ENCODE data around the gene SH3BP4. TPM values are rescaled to one million over a fixed set of nuclear protein-coding genes. Genes with fewer than 3 reads are reported as not detected.
"Not testable (repeated sequence)": the region's sequence is repeated elsewhere in the genome, so short reads cannot be mapped to it uniquely, and the experiment has no call there.

The SH3BP4 gene
- total RNA-seq, 1 experiment from 2014 or later, result 98.8 TPM

GRCh38 chr2:235010117-235010714 lies 58.4 kb downstream of the SH3BP4 start:
- no peak for DNase-seq (ENCODE audit: low read depth)

- DNase-seq (ENCODE audit: low read depth), result no peak
These were observed 59.8 kb downstream of the SH3BP4 start for GRCh38 chr2:235011607-235011928.

- DNase-seq (ENCODE audit: low read depth), result no peak
These were observed 60.3 kb downstream of the SH3BP4 start for GRCh38 chr2:235011929-235012631.

- DNase-seq (ENCODE audit: low read depth), result no peak
These were observed 65.6 kb downstream of the SH3BP4 start for GRCh38 chr2:235017441-235017840.

GRCh38 chr2:235018838-235019237 lies 67.0 kb downstream of the SH3BP4 start:
- DNase-seq (ENCODE audit: low read depth), result no peak

- DNase-seq (ENCODE audit: low read depth), result not testable (repeated sequence)
These were observed 68.3 kb downstream of the SH3BP4 start for GRCh38 chr2:235020141-235020540.

GRCh38 chr2:235021752-235022151 lies 69.9 kb downstream of the SH3BP4 start:
- DNase-seq (ENCODE audit: low read depth), result peak; percentile 68

- DNase-seq (ENCODE audit: low read depth), result peak; percentile 93
These were observed 72.5 kb downstream of the SH3BP4 start for GRCh38 chr2:235024191-235024860.

GRCh38 chr2:235024931-235025773 lies 73.3 kb downstream of the SH3BP4 start:
- DNase-seq (ENCODE audit: low read depth), result no peak

- peak; percentile 92 for DNase-seq (ENCODE audit: low read depth)
These were observed 74.2 kb downstream of the SH3BP4 start for GRCh38 chr2:235025800-235026536.

- peak; percentile 86 for DNase-seq (ENCODE audit: low read depth)
These were observed 75.1 kb downstream of the SH3BP4 start for GRCh38 chr2:235026649-235027557.

- DNase-seq (ENCODE audit: low read depth), result peak; percentile 64
These were observed 75.9 kb downstream of the SH3BP4 start for GRCh38 chr2:235027558-235028214.

- no peak for DNase-seq (ENCODE audit: low read depth)
These were observed 76.8 kb downstream of the SH3BP4 start for GRCh38 chr2:235028646-235029045.

- DNase-seq (ENCODE audit: low read depth), result no peak
These were observed 77.2 kb downstream of the SH3BP4 start for GRCh38 chr2:235029054-235029453.

GRCh38 chr2:235030126-235030525 lies 78.3 kb downstream of the SH3BP4 start:
- no peak for DNase-seq (ENCODE audit: low read depth)

GRCh38 chr2:235030936-235031335 lies 79.1 kb downstream of the SH3BP4 start:
- no peak for DNase-seq (ENCODE audit: low read depth)

GRCh38 chr2:235031686-235032373 lies 80.0 kb downstream of the SH3BP4 start:
- no peak for DNase-seq (ENCODE audit: low read depth)

GRCh38 chr2:235032466-235032865 lies 80.6 kb downstream of the SH3BP4 start:
- DNase-seq (ENCODE audit: low read depth), result no peak

- no peak for DNase-seq (ENCODE audit: low read depth)
These were observed 81.1 kb downstream of the SH3BP4 start for GRCh38 chr2:235032949-235033348.
